HG03103 (cell line): Measurements from ENCODE around the gene CATSPERE.
"Not testable (repeated sequence)": the region's sequence is repeated elsewhere in the genome, so short reads cannot be mapped to it uniquely, and the experiment has no call there.

ENCODE experiments used
- ATAC-seq: cut with Tn5 transposase; IDR thresholded peaks from one replicate; pipeline ENCODE4 v1.9.1; 2021; ENCODE audit warnings: low read depth; ENCODE audit not compliant: unreplicated experiment

The CATSPERE gene

GRCh38 chr1:244447552-244447951, 13.5 kb upstream of the CATSPERE start:
- no peak for ATAC-seq

- ATAC-seq: no peak
Measured at GRCh38 chr1:244448279-244449036, 12.6 kb upstream of the CATSPERE start.

GRCh38 chr1:244449936-244450508, 11.1 kb upstream of the CATSPERE start:
- ATAC-seq: no peak

GRCh38 chr1:244450597-244451538, 10.2 kb upstream of the CATSPERE start:
- peak; percentile 4 for ATAC-seq

GRCh38 chr1:244451539-244451950, 9.5 kb upstream of the CATSPERE start, which contains the start of gene ADSS2:
Gene ADSS2, minus strand, starts transcription at chr1:244451909. Its CDS starts 92 bp downstream, at chr1:244451817.
- no peak for ATAC-seq

GRCh38 chr1:244451951-244452795, 8.9 kb upstream of the CATSPERE start:
- ATAC-seq: peak; percentile 90

GRCh38 chr1:244454412-244454811, 6.7 kb upstream of the CATSPERE start:
- ATAC-seq: no peak

- no peak for ATAC-seq
Measured at GRCh38 chr1:244456586-244456985, 4.5 kb upstream of the CATSPERE start.

GRCh38 chr1:244458781-244459180, 2.3 kb upstream of the CATSPERE start:
- ATAC-seq: no peak

- no peak for ATAC-seq
Measured at GRCh38 chr1:244460197-244460596, 876 bp upstream of the CATSPERE start.

GRCh38 chr1:244466724-244467123, 5.7 kb downstream of the CATSPERE start:
- ATAC-seq: no peak

- ATAC-seq: no peak
Measured at GRCh38 chr1:244473059-244473605, 12.1 kb downstream of the CATSPERE start.

GRCh38 chr1:244484971-244485370, 23.9 kb downstream of the CATSPERE start:
- not testable (repeated sequence) for ATAC-seq

GRCh38 chr1:244494653-244495052, 33.6 kb downstream of the CATSPERE start:
- ATAC-seq: no peak

GRCh38 chr1:244496186-244496585, 35.1 kb downstream of the CATSPERE start:
- no peak for ATAC-seq

- no peak for ATAC-seq
Measured at GRCh38 chr1:244497805-244498204, 36.7 kb downstream of the CATSPERE start.

- not testable (repeated sequence) for ATAC-seq
Measured at GRCh38 chr1:244499484-244499883, 38.4 kb downstream of the CATSPERE start.

GRCh38 chr1:244500515-244500914, 39.4 kb downstream of the CATSPERE start:
- not testable (repeated sequence) for ATAC-seq

- ATAC-seq: no peak
Measured at GRCh38 chr1:244502630-244503029, 41.6 kb downstream of the CATSPERE start.

- ATAC-seq: no peak
Measured at GRCh38 chr1:244513493-244513892, 52.4 kb downstream of the CATSPERE start.
